HG02840 (cell line): ENCODE results near the gene SREBF1.
"Not testable (repeated sequence)": the region's sequence is repeated elsewhere in the genome, so short reads cannot be mapped to it uniquely, and the experiment has no call there.

Source experiments
- ATAC-seq: cut with Tn5 transposase; IDR thresholded peaks from one replicate; pipeline ENCODE4 v1.9.1; 2021; ENCODE audit warnings: mild to moderate bottlenecking, moderate library complexity, moderate number of reproducible peaks; ENCODE audit not compliant: unreplicated experiment, low FRiP score

SREBF1 gene

GRCh38 chr17:17814162-17815061, 22.4 kb downstream of the SREBF1 start:
- ATAC-seq: no peak

DNA sequence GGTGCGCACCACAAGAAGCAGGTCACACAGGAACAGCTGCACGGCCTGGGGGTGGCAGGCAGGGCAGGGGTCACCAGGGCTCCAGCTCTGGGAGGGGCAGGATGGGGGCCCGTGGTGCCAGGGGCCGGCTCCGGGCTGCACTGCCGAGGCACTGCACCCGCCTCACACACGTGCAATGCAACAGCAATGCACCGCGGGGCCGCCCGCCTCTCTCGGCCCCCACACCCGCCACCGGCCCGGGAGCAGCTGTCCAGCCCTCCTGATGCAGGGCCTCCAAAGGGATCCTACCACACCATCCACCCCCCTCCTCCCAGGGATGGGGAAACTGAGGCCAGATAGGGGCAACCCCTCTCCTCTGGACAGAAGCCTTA, 23.1 kb downstream of the SREBF1 start:
- ATAC-seq: no peak

- no peak for ATAC-seq
Measured at GRCh38 chr17:17813055-17813724, 23.6 kb downstream of the SREBF1 start.

DNA sequence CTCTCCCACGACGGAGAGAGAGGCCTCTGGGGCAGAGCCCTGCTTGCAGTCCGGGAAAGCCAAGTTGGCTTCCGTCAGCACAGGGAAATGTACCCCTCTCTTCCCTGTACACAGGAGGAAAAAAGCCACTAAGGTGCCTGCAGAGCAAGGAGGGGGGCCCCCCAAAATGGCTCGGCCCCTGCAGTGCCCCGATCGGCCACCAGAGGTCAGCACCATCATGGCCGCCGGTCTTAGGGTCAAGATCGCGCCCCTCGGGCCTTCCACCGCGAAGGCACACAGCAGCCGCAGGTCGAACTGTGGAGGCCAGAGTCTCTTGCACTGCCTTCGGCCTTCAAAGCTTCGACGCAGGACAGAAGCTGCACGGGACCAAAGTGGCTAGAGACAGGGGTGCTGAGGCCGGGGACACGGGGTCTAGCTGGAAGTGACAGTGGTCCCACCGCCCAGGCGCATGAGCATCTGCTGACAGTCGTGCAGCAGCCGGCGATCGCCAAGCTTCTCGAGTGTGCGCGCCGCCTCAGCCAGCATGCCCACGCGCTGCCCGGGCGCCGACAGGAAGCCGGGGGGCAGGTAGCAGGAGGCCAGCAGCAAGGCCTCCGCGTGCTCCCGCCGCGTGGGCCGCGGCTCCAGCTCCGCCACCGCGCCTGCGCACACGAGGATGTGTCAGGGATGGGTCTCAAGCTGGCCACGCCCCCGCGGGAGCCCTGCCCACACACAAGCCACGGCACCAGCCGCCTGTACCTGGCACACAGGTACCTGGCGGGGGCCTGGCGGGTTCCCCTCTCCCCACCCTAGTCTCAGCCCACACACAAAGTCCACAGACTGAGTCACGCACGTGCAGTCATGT, 24.4 kb downstream of the SREBF1 start:
- no peak for ATAC-seq

DNA sequence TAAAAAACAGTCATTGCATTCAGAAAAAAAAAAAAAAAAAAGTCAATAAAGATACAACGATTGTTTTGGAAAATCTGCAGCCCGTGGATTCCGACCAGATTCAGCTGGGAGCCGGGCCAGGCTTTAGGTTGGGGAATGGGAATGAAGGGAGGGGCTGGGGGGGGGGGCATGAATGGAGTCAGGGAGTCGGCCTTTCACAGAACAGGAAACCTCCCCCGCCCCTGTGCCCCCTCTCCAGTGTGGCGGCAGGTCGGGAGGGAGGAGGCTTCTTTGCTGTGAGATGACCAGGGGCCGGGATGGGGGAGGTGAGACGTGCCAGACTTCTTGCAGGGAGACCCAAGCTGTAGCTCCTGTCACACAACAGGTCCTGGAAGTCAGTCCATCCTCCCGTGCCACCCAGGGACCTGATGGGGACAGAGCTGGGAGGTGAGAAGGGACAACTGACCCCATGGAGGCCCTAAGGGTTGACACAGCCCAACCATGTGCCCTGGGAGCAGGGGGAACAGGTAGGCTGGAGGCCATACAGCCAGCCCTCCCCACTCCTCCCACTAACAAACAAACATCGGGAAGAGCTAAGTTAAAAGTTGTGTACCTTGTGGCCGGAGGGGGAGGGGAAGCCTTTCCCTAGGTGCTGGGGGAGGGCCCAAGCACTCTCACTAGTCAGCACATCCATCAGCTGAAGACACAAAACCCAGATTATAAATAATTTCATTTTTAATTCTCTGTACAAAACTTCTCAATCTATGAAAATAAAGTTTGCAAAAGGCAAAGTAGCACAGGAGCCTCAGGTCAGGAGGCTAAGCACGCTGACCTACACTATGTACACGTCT, 25.2 kb downstream of the SREBF1 start:
- no peak for ATAC-seq

DNA sequence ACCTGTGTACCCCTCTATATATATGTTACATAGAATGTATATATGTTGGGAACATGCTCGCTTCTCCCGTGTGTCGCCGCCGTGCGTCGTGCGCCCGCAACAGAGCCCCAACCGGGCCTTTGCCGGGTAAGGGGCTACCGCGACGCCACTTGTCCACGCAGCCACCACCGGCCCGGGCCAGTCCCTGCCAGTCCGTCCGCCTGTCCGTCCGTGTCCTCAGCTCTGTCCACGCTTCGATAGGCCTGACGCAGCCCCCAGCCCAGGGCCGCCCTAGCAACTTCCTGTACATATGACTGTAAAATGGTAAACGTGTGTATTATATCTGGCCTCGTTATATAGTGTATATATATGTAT, 25.9 kb downstream of the SREBF1 start:
- ATAC-seq: no peak

GRCh38 chr17:17810084-17810894, 26.5 kb downstream of the SREBF1 start:
- no peak for ATAC-seq

DNA sequence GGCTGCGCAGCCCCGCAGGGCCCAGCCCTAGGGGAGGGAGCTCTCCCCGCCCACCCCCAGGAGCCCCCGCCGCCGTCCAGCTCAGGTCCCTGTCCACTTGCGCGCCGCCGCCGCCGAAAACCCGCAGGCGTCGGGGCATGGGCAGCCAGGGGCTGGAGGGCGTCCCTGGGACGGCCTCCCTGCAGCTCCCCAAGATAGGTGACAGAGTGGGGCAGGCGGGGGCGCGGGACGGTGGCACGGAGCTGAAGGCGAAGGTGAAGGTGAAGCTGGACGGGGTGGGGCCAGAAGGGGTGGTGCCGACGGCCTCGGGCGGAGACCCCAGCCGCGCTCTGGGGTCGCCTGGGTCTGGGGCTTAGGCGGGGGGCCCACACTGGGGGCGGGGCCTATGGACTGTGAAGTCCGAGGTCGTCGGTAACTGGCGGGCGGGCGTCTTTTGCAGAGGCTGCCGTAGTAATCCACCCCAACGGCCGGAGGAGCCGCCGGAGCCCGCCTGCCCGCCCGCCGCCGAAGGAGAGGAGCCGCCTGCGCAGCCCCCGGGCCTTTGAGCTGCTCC, 27.2 kb downstream of the SREBF1 start:
- ATAC-seq: no peak

- ATAC-seq: no peak
Measured at GRCh38 chr17:17808706-17809432, 27.9 kb downstream of the SREBF1 start.

DNA sequence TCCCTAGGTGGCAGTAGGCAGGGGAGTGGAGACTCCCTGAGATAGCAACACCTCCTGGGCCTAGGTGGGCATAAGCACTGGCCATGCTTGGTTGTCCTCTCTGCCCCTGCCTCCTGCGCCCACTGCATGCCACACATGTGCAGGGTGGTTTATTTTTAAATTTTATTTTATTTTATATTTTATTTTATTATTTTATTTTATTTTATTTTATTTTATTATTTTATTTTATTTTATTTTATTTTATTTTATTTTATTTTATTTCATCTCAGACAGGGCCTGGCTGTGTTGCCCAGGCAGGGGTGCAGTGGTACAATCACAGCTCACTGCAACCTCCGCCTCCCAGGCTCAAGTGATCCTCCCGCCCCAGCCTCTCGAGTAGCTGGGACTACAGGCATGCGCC, 28.6 kb downstream of the SREBF1 start:
- ATAC-seq: not testable (repeated sequence)

DNA sequence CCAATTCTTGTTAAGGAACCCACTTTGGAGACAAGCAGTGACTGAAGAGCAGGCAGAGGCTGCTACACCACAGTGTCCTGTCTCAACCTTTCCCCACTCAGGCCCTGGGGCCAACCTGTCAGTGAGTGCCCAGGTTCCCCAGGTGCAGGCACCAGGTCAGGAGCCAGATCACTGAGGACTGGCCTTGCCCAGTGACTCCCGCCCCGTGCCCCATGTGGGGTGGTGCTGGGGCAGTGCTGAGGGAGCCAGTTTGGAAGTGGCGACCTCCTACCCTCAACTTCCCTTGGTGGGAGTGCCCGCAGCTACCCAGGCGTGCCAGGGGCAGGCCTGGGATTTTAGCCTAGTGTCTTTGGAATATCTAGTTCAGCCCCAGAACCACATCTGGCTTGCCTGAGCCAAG, 29.3 kb downstream of the SREBF1 start:
- ATAC-seq: no peak

GRCh38 chr17:17806611-17807274, 30.0 kb downstream of the SREBF1 start:
- no peak for ATAC-seq

DNA sequence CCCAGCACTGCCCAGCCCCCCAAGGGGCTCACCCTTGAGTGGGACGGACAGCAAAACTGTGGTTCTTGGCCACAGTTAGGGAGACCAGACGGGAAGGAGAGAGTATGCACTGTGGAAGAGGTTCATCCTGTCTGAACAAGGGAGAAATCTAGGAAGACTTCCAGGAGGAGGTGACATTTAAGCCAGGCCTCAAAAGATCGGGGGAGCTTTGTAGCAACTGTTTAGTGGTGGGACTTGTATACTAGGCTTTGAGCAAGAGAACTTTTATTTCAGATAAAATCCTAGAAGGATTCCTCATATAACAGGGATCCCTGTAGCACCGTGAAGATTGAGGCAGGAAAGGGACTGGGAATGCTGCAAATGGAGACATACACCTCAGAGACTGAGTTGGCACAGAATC, 30.8 kb downstream of the SREBF1 start:
- no peak for ATAC-seq

DNA sequence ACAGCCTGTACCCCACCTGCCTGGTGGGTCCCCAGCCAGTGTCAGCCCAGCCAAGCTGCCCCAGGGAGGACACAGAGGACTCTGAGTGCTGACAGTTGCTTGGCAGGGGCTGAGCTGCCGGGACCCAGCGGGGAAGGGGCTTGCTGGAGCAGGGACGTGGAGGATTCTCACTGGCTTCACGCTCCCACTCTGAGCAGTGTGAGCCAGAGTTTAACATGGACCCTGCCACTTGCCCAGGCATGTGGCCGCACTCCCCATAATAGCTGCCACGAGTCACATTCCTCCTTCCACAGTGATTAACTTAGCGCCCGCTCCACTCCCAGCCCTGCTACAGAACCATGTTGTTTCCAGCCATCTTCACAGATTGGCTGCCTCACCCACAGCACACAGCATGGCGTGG, 31.2 kb downstream of the SREBF1 start:
- ATAC-seq: no peak

GRCh38 chr17:17804007-17804406, 32.8 kb downstream of the SREBF1 start:
- no peak for ATAC-seq

DNA sequence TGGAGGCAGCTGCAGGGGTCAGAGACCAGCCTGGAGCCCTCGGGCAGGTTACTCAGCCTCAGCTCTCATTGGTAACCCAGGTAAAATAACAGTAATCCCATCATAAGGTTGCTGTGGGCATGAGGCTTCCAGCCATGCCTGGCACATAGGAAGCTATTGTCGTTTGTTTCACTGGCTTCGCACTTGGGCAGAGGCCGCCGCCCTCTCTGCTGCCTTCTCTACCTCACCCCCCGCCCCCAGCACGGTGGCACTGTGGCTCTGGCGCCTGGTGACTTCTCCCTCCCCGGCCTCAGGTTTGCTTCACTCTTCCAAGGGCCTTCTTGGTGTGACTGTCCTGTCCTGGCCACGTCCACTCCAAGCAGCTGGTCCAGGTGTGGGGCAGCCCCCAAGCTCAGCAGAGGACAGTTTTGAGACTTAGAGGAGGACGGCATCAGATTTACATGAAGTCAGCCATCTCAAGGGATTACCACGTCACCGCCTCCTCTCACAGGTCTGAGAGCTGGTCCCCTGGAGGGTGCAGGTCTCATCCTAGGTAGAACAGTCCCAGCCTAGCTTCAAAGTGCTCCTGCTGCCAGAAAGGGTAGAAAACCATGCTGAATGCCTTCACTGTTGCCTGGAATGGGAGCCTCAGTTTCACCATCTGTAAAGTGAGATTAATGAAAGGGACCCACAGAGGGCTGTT, 34.8 kb downstream of the SREBF1 start:
- ATAC-seq: no peak

GRCh38 chr17:17800504-17801021, 36.2 kb downstream of the SREBF1 start:
- ATAC-seq: no peak
